PC-9 (cell line): ENCODE measurements around the gene SUPT3H. TPM values are rescaled to one million over a fixed set of nuclear protein-coding genes. Genes with fewer than 3 reads are reported as not detected.

ENCODE experiments used
- BruUV-seq: library from RNA; stranded (reverse); fragments of 400-500 nt; replicated peaks from 2 replicates; lab custom pipeline; 2021; lab: Mats Ljungman, UMichigan
- CTCF ChIA-PET: fragments of 300-600 bp; sonication (Branson Sonifier 250); formaldehyde crosslinking; loops from one replicate; lab custom pipeline; 2022; ENCODE audit warnings: antibody characterized with exemption; lab: Charles Lee
- POLR2A ChIA-PET: fragments of 300-600 bp; sonication (Branson Sonifier 250); formaldehyde crosslinking; loops from one replicate; lab custom pipeline; 2022; ENCODE audit warnings: antibody characterized with exemption; ENCODE audit not compliant: unreplicated experiment; lab: Charles Lee
- DNase-seq, 2 experiments: peaks; one replicate each; pipeline versions ENCODE4 v3.0.0 to v3.0.0-alpha.2; 2015 to 2022; ENCODE audit warnings: mixed read lengths in 1 of 2
- H2AFZ ChIP-seq: fragments of 200-600 bp; sonication (generic); 2 replicates; pipeline ENCODE4 v1.8.1; 2017; ENCODE audit warnings: antibody characterized with exemption
- H3F3A ChIP-seq: fragments of 200-600 bp; sonication (generic); 2 replicates; pipeline ENCODE4 v1.8.1; 2017; ENCODE audit warnings: antibody characterized with exemption, mild to moderate bottlenecking, low read depth; ENCODE audit not compliant: insufficient read depth
- H3K27ac ChIP-seq: fragments of 200-600 bp; sonication (generic); 2 replicates; pipeline ENCODE4 v1.6.1; 2016; ENCODE audit warnings: mixed run types
- H3K27me3 ChIP-seq: fragments of 200-600 bp; sonication (generic); 2 replicates; pipeline ENCODE4 v1.6.1; 2016; ENCODE audit warnings: low read depth, mixed run types; ENCODE audit not compliant: insufficient read depth
- H3K36me3 ChIP-seq: fragments of 200-600 bp; sonication (generic); 2 replicates; pipeline ENCODE4 v1.6.1; 2016; ENCODE audit warnings: low read depth, mixed run types
- H3K4me1 ChIP-seq: fragments of 200-600 bp; sonication (generic); replicated peaks from 2 replicates; pipeline ENCODE4 v1.6.1; 2016; ENCODE audit warnings: mixed run types; ENCODE audit not compliant: insufficient read depth
- H3K4me2 ChIP-seq: fragments of 200-600 bp; sonication (generic); 2 replicates; pipeline ENCODE4 v1.6.1; 2017; ENCODE audit warnings: mixed run types
- H3K4me3 ChIP-seq: fragments of 200-600 bp; sonication (generic); 2 replicates; pipeline ENCODE4 v1.6.1; 2016; ENCODE audit warnings: mixed run types
- H3K79me2 ChIP-seq: fragments of 200-600 bp; sonication (generic); 2 replicates; pipeline ENCODE4 v1.6.1; 2017; ENCODE audit warnings: low read depth, mixed run types
- H3K9me2 ChIP-seq: fragments of 200-600 bp; sonication (generic); 2 replicates; pipeline ENCODE4 v1.8.1; 2017; ENCODE audit warnings: mild to moderate bottlenecking; ENCODE audit not compliant: insufficient read depth
- H3K9me3 ChIP-seq: fragments of 200-600 bp; sonication (generic); 2 replicates; pipeline ENCODE4 v1.8.1; 2016; ENCODE audit warnings: low read depth; ENCODE audit not compliant: insufficient read depth
- H4K20me1 ChIP-seq: fragments of 200-600 bp; sonication (generic); 2 replicates; pipeline ENCODE4 v1.8.1; 2017; ENCODE audit not compliant: insufficient read depth
- CTCF ChIP-seq: fragments of 200-600 bp; sonication (generic); conservative IDR thresholded peaks from 2 replicates; pipeline ENCODE4 v1.6.1; 2017; ENCODE audit warnings: mixed run types, antibody characterized with exemption, mild to moderate bottlenecking, moderate library complexity
- EZH2 ChIP-seq: fragments of 200-600 bp; sonication (generic); IDR thresholded peaks from 2 replicates; pipeline ENCODE4 v1.8.0; 2017; ENCODE audit warnings: antibody characterized with exemption, low read depth
- intact Hi-C: fragments of 100-400 bp; cut with micrococcal nuclease; formaldehyde crosslinking; loops from one replicate; pipeline ENCODE4 v1.10.0; 2022; ENCODE audit not compliant: unreplicated experiment
- total RNA-seq: library from RNA; stranded (reverse); gene quantifications from 2 replicates; pipeline ENCODE4 v1.2.3, GENCODE V29; 2021

SUPT3H gene
- total RNA-seq, 1 experiment from 2014 or later: 9.2 TPM

- no peak for DNase-seq
- CTCF ChIA-PET: no interaction called here
- POLR2A ChIA-PET: no interaction called here
- Histone ChIP-seq H3K27ac (no peak overlapping the region), H3K4me2 (no peak overlapping the region), H4K20me1 (no peaks in the 10 kb centered on the region), H3F3A (no peaks in the 10 kb centered on the region), H3K79me2 (no peaks in the 10 kb centered on the region), H3K4me3 (no peak overlapping the region), H3K27me3 (no peaks in the 10 kb centered on the region), H2AFZ (no peak overlapping the region), H3K4me1 (no peaks in the 10 kb centered on the region), H3K36me3 (no peaks in the 10 kb centered on the region; the same call in 1 of the 2 replicates), H3K9me2 (no peaks in the 10 kb centered on the region), H3K9me3 (no peaks in the 10 kb centered on the region)
- intact Hi-C loops: no loop called here
- no TSS peak for BruUV-seq
- TF ChIP-seq CTCF (no peak), EZH2 (no peak)
Observed at GRCh38 chr6:45231660-45232059, 146.1 kb downstream of the SUPT3H start.

DNA sequence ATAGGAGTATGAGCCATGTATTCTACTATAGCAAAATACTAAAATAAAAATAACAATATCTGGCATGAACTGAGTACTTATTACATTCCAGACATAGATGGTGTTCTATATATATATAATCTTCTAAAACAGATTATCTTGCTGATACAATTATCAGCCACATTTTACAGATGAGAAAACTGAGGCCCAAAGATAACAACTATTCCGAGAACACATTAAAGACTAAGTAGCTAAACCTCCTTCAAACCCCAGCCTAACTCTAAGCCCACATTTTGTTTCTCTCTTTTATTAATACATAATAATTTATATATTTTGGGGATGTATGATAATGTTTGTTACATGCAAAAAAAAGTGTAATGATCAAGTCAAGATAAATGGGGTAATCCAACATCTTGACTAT is 148.3 kb downstream of the SUPT3H start:
- H4K20me1 ChIP-seq: no peaks in the 10 kb centered on the region
- intact Hi-C loops: no loop called here
- H3K36me3 ChIP-seq: no peaks in the 10 kb centered on the region; the same call in 1 of the 2 replicates
- no peak overlapping the region for H3K4me2 ChIP-seq
- no peak overlapping the region for H3K4me3 ChIP-seq
- H3K9me2 ChIP-seq: no peaks in the 10 kb centered on the region
- H3K27me3 ChIP-seq: no peaks in the 10 kb centered on the region
- no peak overlapping the region for H2AFZ ChIP-seq
- no peaks in the 10 kb centered on the region for H3K79me2 ChIP-seq
- TF ChIP-seq EZH2: no peak
- no peak for TF ChIP-seq CTCF
- POLR2A ChIA-PET: no interaction called here
- H3F3A ChIP-seq: no peaks in the 10 kb centered on the region
- DNase-seq: no peak
- H3K4me1 ChIP-seq: no peaks in the 10 kb centered on the region
- H3K27ac ChIP-seq: no peak overlapping the region
- H3K9me3 ChIP-seq: no peaks in the 10 kb centered on the region
- CTCF ChIA-PET: no interaction called here
- BruUV-seq: no TSS peak

- TF ChIP-seq EZH2 (no peak), CTCF (no peak)
- Histone ChIP-seq H3K4me1 (no peaks in the 10 kb centered on the region), H3K36me3 (no peaks in the 10 kb centered on the region), H3K4me2 (no peak overlapping the region), H3K79me2 (no peaks in the 10 kb centered on the region), H3K9me3 (no peaks in the 10 kb centered on the region), H2AFZ (no peak overlapping the region), H3F3A (no peaks in the 10 kb centered on the region), H3K27ac (no peak overlapping the region), H4K20me1 (no peaks in the 10 kb centered on the region), H3K9me2 (no peaks in the 10 kb centered on the region; the same call in 1 of the 2 replicates), H3K4me3 (no peak overlapping the region), H3K27me3 (no peaks in the 10 kb centered on the region)
- CTCF ChIA-PET: no interaction called here
- DNase-seq: no peak
- POLR2A ChIA-PET: no interaction called here
- intact Hi-C loops: no loop called here
- no TSS peak for BruUV-seq
Observed at GRCh38 chr6:45226081-45226480, 151.7 kb downstream of the SUPT3H start.
